Activated T-helper 1 cell treated with anti-CD3 and anti-CD28 coated beads, Interleukin-2, amount 50 U/mL, for 16 hours (primary cell): Measurements from ENCODE around the gene LSM14B.
A peak's percentile ranks its signal among the peaks of the same experiment; 100 is the strongest.

Experiments used
- DNase-seq, 2 donors: peaks; one replicate each; pipeline ENCODE4 v3.0.0-alpha.2; 2020; ENCODE audit warnings: low read depth in 1 of 2, low spot score in 1 of 2

The LSM14B gene

DNA sequence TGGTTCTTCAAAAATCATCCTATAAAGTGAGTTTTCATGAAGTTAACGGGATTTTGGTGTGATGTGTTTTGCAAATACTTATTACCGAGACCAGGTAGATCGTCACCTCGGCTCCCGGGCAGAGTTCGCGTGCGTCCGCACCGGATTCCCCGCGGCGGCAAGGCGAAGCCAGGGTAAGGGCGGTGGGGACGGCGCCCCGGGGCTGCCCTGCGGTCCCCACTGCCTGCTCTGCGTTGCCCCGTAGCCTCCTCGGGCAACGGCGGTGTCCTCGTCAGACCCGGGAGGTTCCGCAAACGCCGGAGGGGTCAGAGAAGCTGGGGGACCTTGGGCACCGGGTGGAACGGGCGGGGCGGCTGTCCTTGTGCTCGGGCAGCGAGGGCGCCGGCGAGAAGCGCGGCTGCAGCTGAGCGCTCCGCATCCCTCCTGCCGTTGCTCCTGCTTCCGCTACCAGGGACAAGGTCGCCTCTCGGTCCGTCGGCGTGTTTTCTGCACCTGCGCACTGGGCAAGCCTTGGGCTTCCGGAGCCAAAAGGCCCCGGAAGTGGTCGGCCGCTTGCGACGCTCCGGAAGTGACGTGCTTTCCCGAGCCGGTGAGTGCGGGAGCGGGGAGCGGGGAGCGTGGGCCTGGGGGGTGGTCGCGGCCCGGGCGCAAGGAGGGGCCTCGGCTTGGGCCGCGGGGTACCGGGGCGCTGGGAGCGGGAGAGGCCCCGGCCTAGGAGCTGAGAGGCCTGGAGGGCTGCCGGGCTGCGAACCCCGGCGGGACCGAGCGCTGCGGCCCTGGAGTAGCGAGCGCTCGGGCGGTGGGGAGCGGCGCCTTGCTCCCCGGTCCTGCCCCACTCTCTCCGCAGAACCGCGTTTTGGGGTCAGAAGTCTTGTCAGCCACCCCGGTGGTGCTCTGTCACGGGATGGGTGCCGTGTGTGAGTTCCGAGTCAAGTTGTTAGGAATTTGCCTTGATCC is 60.5 kb downstream of the LSM14B start, which contains the start of gene MTG2:
MTG2 (plus strand) TSS at position 560 of the 957 bp plus-strand sequence. CDS start 10,393 bp downstream, outside the sequence.
- peak; percentile 87 to 91 for DNase-seq

- DNase-seq = no peak
Observed at GRCh38 chr20:62183426-62184142, 61.3 kb downstream of the LSM14B start.
